ENCODE data around the gene TSHR.

- TF ChIP-seq PATZ1 (CRISPR knock-in tag; IDR thresholded peaks at IDR 0.05; ENCODE audit: borderline replicate concordance) (no peak), CREB5 (CRISPR knock-in tag; IDR thresholded peaks at IDR 0.05; ENCODE audit: low read depth) (no peak), ZFP3 (CRISPR knock-in tag; IDR thresholded peaks at IDR 0.05) (no peak)
These were observed 202.0 kb downstream of the TSHR start for GRCh38 chr14:81157431-81157830.

Data from SK-N-SH treated with all-trans-retinoic acid at 6 μM for 48 hours (cell line).